Nephron (organoid): ENCODE measurements around the gene ACAD8.

Source experiments
- H3K27ac Mint-ChIP-seq, 3 experiments: 2 replicates each; pipeline ENCODE4 v1.8.0; 2020; ENCODE audit warnings: mixed read lengths in 3 of 3, mild to moderate bottlenecking in 2 of 3, moderate library complexity in 1 of 3
- H3K27me3 Mint-ChIP-seq: 2 replicates; pipeline ENCODE4 v1.8.0; 2021; ENCODE audit warnings: low read depth, mild to moderate bottlenecking, moderate library complexity, mixed read lengths
- H3K36me3 Mint-ChIP-seq: 2 replicates; pipeline ENCODE4 v1.8.0; 2020; ENCODE audit warnings: low read depth, mixed read lengths
- H3K4me1 Mint-ChIP-seq: 2 replicates; pipeline ENCODE4 v1.8.0; 2020; ENCODE audit warnings: mixed read lengths
- H3K4me3 Mint-ChIP-seq, 3 experiments: 2 replicates each; pipeline ENCODE4 v1.8.0; 2020; ENCODE audit warnings: mild to moderate bottlenecking in 3 of 3, mixed read lengths in 3 of 3, moderate library complexity in 2 of 3
- H3K9me3 Mint-ChIP-seq: 2 replicates; pipeline ENCODE4 v1.8.0; 2020; ENCODE audit warnings: mixed read lengths
- TF ChIP-seq, protein P1 (sequence below), 3 experiments: fragments of 200-600 bp; sonication (generic); IDR thresholded peaks; one replicate each; pipeline ENCODE4 v1.5.0; 2021; ENCODE audit warnings: antibody characterized with exemption in 3 of 3; ENCODE audit not compliant: unreplicated experiment in 3 of 3

ACAD8 gene

GRCh38 chr11:134272381-134273316 lies 19.3 kb downstream of the ACAD8 start:
- no peak overlapping the region for H3K27ac Mint-ChIP-seq
- peaks cover 19% of the 10 kb centered on the region for H3K4me1 Mint-ChIP-seq
- peaks cover 3% of the 10 kb centered on the region for H3K9me3 Mint-ChIP-seq
- TF ChIP-seq, protein P1, sequence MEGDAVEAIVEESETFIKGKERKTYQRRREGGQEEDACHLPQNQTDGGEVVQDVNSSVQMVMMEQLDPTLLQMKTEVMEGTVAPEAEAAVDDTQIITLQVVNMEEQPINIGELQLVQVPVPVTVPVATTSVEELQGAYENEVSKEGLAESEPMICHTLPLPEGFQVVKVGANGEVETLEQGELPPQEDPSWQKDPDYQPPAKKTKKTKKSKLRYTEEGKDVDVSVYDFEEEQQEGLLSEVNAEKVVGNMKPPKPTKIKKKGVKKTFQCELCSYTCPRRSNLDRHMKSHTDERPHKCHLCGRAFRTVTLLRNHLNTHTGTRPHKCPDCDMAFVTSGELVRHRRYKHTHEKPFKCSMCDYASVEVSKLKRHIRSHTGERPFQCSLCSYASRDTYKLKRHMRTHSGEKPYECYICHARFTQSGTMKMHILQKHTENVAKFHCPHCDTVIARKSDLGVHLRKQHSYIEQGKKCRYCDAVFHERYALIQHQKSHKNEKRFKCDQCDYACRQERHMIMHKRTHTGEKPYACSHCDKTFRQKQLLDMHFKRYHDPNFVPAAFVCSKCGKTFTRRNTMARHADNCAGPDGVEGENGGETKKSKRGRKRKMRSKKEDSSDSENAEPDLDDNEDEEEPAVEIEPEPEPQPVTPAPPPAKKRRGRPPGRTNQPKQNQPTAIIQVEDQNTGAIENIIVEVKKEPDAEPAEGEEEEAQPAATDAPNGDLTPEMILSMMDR (IDR thresholded peaks at IDR 0.05; ENCODE audit: unreplicated experiment in 3 of 3), result no peak
- no peaks in the 10 kb centered on the region for H3K36me3 Mint-ChIP-seq
- peaks cover 83% of the 10 kb centered on the region for H3K27me3 Mint-ChIP-seq
- peak overlapping the region in 2 of 3 experiments; percentile 7 to 15 for H3K4me3 Mint-ChIP-seq

- no peaks in the 10 kb centered on the region for H3K36me3 Mint-ChIP-seq
- no peak overlapping the region for H3K27ac Mint-ChIP-seq
- peak overlapping the region in 2 of 3 experiments; percentile 4 to 7 for H3K4me3 Mint-ChIP-seq
- peaks cover 85% of the 10 kb centered on the region for H3K27me3 Mint-ChIP-seq
- H3K9me3 Mint-ChIP-seq, result peaks cover 3% of the 10 kb centered on the region
- TF ChIP-seq, protein P1 (IDR thresholded peaks at IDR 0.05; ENCODE audit: unreplicated experiment in 3 of 3), result no peak
- peaks cover 19% of the 10 kb centered on the region for H3K4me1 Mint-ChIP-seq
These were observed 19.9 kb downstream of the ACAD8 start for GRCh38 chr11:134273317-134273712.

DNA sequence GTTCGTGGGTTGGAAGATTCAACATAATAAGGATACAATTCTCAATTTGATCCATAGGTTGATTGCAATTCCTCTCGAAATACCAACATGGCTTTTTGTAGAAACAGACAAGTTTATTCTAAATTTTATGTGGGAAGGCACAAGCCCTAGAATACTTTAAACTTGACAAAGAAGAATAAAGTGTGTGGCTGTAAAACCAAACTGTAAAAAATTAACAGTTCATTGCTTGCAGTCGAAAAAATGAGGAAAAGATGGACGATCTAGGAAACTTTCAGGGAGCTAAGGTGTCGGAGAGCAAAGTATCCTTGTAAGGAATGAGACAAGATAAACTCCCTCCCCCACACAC lies 21.8 kb downstream of the ACAD8 start:
- H3K4me3 Mint-ChIP-seq, result peak overlapping the region; percentile 67 to 84 (median 78)

GRCh38 chr11:134275534-134276395 lies 22.4 kb downstream of the ACAD8 start, which contains the start of gene GLB1L3:
GLB1L3 (plus strand) TSS chr11:134276379; CDS start chr11:134276741, 362 bp downstream.
- TF ChIP-seq, protein P1 (IDR thresholded peaks at IDR 0.05; ENCODE audit: unreplicated experiment in 3 of 3), result peak in 1 of 3 experiments; percentile 36
- no peaks in the 10 kb centered on the region for H3K36me3 Mint-ChIP-seq
- no peak within 1 kb of the TSS for H3K27ac Mint-ChIP-seq
- peaks cover 3% of the 10 kb centered on the region for H3K9me3 Mint-ChIP-seq
- H3K4me1 Mint-ChIP-seq, result peaks cover 19% of the 10 kb centered on the region
- peaks cover 95% of the 10 kb centered on the region for H3K27me3 Mint-ChIP-seq
- peak within 1 kb of the TSS; percentile 78 to 86 (median 85) for H3K4me3 Mint-ChIP-seq

More for the DNA sequence above, 21.8 kb downstream of the ACAD8 start:
- H3K36me3 Mint-ChIP-seq, result no peaks in the 10 kb centered on the region
- no peak overlapping the region for H3K27ac Mint-ChIP-seq
- TF ChIP-seq, protein P1 (IDR thresholded peaks at IDR 0.05; ENCODE audit: unreplicated experiment in 3 of 3), result no peak
- H3K4me1 Mint-ChIP-seq, result peaks cover 19% of the 10 kb centered on the region
- H3K9me3 Mint-ChIP-seq, result peaks cover 3% of the 10 kb centered on the region
- peaks cover 95% of the 10 kb centered on the region for H3K27me3 Mint-ChIP-seq

DNA sequence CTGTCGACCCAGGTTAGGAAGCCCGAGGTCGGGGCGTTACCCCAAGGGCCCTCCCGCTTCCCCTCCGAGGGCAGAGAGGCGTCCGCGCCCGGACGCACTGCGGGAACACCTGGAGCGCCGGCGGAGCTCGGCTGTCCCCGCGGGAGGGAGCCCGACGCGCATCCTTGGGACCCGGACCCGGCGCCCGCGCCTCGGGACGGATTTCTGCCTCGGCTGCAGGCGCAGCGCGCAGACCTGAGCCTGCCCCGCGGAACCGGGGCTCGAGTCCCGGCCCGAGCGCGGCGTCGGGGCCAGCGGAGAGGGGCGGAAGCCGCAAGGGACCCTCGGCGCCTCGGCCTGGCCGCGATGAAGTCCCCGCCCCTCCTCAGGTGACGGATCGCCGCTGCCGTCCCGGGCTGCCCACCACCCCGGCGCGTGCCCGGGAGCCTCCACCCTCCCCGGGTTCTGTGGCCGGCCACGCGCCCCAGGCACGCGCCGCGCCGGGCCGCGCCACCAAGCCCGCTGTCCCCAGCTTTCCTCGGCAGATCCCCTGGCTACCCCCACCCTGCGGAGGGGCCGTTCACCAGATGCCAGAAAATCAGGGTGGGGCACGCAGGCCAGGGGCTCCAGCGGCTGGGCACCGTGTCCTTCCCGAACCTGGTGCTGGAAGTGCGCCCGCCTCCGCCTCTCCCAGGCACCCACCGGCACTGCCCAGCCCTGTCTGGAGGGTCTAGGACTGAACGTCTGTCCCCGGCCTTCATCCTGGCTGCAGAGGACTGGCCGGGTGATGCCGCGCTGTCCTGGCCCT lies 23.2 kb downstream of the ACAD8 start:
- no peak overlapping the region for H3K27ac Mint-ChIP-seq
- TF ChIP-seq, protein P1 (IDR thresholded peaks at IDR 0.05; ENCODE audit: unreplicated experiment in 3 of 3), result no peak
- no peaks in the 10 kb centered on the region for H3K36me3 Mint-ChIP-seq
- H3K9me3 Mint-ChIP-seq, result peaks cover 3% of the 10 kb centered on the region
- peak overlapping the region; percentile 78 to 85 (median 78) for H3K4me3 Mint-ChIP-seq
- H3K27me3 Mint-ChIP-seq, result peaks cover 89% of the 10 kb centered on the region
- H3K4me1 Mint-ChIP-seq, result peaks cover 19% of the 10 kb centered on the region
